HG03521 (cell line): Measurements from ENCODE around the gene GAL3ST3.
"Not testable (repeated sequence)": the region's sequence is repeated elsewhere in the genome, so short reads cannot be mapped to it uniquely, and the experiment has no call there.

Experiments
- ATAC-seq: cut with Tn5 transposase; IDR thresholded peaks from one replicate; pipeline ENCODE4 v1.9.1; 2021; ENCODE audit warnings: mild to moderate bottlenecking, moderate library complexity; ENCODE audit not compliant: unreplicated experiment

Gene GAL3ST3, protein sequence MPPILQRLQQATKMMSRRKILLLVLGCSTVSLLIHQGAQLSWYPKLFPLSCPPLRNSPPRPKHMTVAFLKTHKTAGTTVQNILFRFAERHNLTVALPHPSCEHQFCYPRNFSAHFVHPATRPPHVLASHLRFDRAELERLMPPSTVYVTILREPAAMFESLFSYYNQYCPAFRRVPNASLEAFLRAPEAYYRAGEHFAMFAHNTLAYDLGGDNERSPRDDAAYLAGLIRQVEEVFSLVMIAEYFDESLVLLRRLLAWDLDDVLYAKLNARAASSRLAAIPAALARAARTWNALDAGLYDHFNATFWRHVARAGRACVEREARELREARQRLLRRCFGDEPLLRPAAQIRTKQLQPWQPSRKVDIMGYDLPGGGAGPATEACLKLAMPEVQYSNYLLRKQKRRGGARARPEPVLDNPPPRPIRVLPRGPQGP

DNA sequence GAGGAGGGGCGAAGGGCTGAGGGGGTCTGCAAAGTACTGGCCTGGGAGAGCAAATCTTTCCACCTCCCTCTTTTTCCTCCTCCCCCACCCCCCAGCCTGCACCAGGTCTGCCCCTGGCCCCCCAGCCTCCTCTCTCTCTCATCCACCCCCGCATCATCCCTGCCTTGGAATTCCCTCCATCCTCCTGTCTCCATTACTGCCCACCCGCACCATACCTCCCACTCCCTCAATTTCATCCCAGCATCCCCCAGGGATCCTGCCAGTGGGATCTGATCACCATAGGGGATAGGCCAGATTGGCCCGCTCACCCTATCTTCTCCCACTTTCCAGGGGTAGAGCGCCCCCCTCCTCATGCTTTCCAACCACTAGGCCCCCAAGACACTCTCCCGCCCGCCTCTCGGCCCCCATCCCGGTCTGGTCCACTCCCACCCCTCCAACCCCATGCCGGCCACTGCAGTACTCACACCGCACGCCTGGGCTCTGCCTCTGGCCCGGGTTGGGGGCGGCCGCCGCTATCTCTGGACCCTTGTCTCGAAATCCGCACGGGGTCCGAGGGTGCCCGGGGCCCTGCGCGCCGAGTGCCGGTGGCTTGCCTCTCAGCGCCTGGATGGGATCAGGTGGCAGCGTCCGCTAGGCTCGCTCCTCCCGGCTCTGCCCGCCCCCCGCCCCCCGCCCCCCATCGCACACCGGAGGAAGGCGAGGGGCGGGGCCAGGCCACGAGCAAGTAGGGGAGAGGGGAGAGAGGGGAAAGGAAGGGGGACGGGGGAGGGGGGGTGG is at the start of gene GAL3ST3:
Gene GAL3ST3, minus strand, starts transcription at position 615 of the 777 bp plus-strand sequence. CDS start 3,746 bp downstream, outside the sequence.
- no peak for ATAC-seq

DNA sequence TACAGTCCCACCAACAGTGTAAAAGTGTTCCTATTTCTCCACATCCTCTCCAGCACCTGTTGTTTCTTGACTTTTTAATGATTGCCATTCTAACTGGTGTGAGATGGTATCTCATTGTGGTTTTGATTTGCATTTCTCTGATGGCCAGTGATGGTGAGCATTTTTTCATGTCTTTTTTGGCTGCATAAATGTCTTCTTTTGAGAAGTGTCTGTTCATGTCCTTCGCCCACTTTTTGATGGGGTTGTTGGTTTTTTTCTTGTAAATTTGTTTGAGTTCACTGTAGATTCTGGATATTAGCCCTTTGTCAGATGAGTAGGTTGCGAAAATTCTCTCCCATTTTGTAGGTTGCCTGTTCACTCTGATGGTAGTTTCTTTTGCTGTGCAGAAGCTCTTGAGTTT is 43.2 kb upstream of the GAL3ST3 start:
- not testable (repeated sequence) for ATAC-seq

DNA sequence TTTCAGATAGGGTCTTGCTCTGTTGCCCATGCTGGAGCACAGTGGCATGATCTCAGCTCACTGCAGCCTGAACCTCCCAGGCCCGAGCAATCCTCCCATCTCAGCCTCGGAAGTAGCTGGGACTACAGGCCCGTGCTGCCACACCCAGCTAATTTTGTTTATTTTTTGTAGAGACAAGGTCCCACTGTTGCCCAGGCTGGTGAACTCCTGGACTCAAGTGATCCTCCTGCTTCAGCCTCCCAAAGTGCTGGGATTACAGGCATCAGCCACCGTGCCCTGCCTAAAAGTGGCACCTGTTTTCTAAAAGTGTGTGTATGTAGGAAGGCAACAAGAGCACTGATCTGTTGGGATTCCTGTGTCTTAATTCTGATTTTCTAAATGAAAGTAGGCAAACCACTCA is 41.3 kb upstream of the GAL3ST3 start:
- no peak for ATAC-seq

DNA sequence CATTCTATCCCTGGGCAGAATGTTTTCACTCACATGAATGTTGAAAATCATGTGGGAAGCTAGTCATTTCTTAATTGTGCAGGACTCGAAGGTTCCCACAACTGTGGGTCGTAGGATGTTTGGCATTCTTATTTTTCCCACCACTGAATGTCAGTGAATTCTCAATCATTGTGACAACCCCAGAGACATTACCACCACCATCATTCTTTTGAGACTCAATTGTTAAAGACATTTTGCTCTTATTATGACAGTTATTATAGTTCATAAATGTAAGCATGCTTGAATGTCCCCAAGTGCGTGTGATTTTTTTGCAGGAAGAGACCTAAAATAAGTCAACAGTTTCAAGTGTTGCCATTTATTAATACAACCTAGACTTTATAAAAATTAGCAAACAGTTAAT is 40.1 kb upstream of the GAL3ST3 start:
- ATAC-seq = no peak

DNA sequence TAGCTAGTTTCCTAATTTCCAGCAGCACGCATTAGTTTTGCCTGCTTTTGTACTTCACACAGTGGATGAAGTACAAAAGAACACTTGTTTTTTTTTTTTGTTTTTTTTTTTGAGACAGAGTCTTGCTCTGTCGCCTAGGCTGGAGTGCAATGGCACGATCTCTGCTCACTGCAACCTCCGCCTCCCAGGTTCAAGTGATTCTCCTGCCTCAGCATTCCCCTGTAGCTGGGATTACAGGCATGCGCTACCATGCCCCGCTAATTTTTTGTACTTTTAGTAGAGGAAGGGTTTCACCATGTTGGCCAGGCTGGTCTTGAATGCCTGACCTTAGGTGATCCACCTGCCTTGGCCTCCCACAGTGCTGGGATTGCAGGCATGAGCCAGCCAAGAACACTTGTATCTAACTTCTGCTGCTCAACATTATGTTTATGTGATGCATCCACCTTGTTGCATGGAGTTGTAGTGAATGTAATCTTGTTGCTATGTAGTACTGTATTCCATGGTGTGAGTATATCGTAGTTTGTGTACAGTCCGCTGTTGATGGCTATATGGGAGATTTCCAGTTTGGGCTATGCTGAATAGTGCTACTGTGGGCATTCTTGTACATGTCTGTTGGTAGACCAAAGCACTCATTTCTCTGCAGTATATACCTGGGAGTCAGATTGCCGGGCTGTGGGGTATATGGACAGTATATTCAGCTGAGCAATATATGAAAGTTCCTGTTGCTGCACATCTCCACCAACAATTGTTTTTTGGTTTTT is 38.4 kb upstream of the GAL3ST3 start:
- no peak for ATAC-seq

DNA sequence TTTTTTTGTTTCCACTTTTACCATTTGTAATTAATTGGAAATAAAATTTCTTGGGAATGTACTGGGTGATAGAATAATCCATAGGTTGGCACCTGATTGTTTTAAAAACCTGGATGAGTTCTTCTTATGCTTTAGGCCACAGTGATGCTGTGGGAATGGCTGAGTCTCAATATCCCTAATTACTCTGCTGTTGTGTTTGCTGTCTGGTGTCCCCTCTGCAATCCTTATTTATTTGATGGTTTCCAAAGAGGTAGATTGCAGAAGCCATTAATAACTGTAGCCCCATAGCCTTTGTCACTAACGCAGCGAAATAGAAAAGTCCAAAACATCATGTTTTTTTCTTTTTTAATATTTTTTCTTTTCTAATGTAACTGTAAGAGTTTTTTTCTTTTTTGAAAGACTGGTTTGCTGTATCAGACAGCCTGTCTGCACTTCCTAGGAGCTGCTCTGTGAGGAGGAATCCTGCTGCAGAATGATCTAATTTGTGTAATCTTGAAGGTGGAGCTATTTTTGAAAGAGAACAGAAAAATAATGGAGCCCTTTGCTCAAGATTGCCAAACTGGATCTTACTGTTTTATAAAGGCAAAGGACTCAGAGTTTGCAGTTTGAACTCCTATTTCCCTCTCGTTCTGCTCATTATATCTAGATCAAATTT is 36.0 kb upstream of the GAL3ST3 start:
- ATAC-seq = no peak

DNA sequence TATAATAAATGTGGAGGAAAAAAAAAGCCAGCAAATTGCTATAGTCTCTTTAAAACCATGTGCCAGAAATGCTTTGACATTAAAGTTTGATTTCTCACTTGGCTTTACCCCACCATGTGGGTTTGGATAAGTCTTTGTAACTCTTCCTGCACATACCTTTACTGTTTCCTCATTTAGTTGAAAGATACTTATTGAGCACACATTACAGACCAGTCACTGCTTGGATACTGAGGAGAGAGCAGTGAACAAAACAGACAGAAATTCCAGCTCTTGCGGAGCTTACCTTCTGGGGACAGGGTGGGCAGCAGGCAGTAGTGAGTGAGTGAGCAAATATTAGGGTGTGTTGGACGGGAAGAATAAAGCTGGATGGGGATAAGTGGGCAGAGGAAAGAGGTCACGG is 34.8 kb upstream of the GAL3ST3 start:
- ATAC-seq = no peak

DNA sequence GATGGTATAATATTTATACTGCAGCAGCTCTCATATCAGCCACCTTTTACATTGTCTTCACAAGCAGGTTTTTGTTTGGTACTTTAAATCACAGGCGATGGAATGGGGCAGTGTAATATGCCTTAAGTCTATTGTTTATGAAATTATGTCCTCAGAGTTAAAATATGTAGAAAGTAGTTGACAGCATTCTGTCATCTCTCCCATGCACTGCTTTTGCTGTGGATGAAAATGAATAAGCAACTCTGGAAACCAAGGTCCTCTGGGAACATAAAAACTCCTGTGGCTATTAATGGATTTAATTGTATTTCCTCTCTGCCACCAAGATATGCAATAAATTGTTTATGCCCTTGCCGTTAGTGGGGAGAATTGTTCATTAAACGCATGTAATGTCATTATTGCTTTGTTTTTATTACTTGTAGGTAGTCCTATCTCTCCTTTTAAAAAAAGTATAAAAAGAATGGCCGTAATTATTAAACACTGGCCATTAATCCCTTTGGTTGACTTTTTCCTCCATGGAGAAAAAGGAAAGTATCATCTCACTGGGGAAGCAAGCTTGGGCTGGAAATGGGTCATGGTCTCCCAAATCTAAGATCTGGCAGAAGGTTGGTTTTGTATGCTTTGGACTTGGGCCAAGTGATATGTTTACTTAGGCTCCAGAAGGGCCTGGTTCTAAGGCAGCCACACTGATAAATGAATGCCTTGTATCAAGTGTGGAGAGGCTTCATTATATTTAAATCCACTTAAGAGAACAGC is 34.2 kb upstream of the GAL3ST3 start:
- no peak for ATAC-seq

DNA sequence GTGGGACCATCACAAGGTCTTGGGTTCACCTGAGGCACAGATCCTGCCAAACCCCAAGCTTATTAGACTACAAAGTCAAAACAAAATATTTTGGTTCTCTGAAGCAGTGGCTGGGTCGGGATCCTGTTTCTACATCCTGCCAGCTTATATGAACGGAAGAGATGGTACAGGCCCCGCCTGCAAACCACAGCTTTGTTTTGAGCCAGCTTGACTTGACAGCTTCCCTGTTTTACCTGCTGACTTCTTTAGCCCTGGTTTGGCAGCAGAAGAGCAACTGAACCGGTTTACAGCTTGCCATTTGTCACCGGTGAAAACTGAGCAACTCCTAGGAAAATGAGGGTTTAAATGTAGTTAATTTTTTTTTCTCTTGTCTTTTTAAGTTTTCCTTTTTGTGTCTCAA is 32.5 kb upstream of the GAL3ST3 start:
- peak; percentile 64 for ATAC-seq

DNA sequence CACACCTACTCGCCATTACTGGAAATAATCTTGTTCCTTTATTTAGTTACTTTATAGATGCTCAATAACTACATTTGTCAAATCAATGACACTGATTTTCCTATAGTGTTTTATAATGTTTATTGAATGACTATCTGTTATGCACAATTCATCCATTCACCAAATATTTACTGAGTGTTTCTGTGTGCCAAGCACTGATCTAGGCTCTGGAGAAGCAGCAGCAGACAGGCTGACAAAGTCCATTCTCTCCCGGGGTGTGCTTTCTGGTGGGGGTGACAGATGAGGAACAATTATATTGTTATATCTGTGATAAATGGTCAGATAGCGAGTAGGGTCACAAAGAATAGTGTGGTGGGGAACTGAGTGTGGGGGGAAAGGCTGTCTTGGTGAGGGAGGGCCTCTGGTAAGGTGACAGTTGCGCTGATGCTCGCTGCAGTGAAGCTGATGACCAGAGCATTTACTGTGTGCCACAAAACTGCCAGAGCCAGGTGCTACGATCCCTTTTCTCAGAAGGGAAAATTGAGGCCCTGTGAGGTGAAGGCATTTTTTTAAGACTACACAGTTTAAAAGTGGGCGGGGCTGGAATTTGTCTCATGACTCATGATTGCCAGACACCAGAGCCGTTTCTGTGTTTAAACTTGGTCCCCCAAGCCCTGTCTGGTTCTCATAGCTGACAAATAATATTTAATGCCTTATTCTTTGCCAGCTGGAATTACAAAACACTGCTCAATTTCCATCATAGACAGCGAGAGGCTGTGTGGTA is 31.3 kb upstream of the GAL3ST3 start:
- ATAC-seq = no peak

DNA sequence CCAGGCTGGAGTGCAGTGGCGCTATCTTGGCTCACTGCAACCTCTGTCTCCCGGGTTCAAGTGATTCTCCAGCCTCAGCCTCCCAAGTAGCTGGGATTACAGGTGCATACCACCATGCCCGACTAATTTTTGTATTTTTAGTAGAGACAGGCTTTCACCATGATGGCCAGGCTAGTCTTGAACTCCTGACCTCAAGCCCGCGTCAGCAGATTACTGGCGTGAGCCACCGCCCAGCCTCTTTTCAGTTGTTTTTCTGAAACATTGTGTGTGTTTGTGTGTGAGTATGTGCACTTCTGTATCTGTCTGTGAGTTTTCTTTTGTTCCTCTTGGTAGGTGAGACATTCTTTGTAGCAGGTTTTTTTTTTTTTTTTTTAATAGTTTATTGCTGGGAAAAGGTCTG is 30.0 kb upstream of the GAL3ST3 start:
- not testable (repeated sequence) for ATAC-seq

DNA sequence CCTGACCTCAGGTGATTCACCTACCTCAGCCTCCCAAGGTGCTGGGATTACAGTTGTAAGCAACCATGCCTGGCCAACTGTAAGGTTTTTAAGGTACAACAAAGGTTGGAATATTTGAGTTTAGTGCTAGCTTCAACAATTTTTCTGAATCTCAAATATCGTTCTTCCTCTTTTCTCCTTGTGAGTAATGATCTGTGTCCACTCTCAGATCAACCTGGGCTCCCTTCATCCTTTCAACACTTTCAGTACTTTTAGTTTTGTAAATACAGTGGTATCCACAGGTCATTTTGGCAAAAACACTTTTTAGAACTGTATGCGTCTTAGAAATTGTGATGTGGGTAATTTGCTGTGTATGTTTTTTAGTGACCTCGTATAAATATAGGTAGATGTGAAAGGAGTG is 29.0 kb upstream of the GAL3ST3 start:
- ATAC-seq = no peak

DNA sequence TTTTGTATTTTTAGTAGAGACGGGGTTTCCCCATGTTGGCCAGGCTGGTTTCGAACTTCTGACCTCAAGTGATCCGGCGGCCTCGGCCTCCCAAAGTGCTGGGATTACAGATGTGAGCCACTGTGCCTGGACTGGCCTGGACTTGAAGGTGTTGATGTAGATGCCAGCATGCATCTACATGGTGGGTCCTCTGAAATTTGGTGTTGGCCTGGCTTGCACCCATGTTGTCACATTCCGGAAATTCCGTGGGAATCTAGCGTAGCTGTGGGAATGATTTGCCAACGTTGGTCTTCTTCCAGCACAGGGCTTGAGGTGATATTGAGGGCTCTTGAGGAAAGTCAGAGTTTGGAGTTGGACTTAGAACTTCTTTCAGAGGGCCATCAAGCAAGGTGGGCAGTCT is 27.6 kb upstream of the GAL3ST3 start:
- no peak for ATAC-seq

DNA sequence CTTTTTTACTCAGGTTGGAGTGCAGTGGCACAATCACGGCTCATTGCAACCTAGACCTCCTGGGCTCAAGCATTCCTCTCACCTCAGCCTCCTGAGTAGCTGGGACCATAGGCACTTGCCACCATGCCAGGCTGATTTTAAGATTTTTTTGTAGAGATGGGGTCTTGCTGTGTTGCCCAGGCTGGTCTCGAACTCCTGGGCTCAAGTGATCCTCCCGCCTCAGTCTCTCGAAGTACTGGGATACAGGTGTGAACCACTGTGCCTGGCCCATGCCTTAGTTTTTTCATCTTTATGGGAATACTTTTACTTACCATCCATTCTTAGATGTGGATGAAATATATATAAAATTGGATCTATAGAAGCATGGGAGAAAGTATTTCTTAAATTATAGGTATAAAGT is 26.3 kb upstream of the GAL3ST3 start:
- no peak for ATAC-seq

DNA sequence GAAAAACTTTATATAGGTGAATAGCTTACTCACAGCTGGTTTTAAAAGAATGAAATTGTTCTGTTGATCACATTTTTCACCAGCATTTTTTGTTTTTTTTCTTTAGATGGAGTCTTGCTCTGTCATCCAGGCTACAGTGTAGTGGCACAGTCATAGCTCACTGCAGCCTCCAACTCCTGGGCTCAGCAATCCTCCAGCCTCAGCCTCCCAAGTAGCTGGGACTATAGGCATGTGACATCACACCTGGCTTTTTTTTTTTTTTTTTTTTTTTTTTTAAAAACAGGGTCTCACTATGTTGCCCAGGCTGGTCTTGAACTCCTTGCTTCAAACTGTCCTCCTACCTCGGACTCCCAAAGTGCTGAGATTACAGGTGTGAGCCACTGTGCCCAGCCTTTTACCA is 24.7 kb upstream of the GAL3ST3 start:
- no peak for ATAC-seq

DNA sequence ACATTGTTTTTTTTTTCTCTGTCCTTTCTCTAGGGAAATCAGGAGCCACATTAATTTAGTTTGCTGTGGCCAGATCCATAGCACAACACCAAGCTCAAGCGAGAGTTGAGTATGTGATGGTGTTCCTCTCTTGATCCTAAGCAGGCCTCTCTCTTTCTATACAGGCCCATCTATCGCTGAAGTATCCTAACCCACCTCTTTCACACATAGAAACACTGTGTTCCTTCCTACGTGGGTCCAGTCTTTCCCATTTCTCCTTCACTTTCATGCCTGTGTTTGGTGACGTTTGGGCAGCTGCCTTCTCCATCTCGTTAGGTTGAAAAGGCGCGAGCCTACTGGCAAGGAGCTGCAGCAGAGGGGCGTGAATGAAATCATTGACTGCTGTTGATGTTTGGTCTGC is 23.6 kb upstream of the GAL3ST3 start:
- no peak for ATAC-seq

DNA sequence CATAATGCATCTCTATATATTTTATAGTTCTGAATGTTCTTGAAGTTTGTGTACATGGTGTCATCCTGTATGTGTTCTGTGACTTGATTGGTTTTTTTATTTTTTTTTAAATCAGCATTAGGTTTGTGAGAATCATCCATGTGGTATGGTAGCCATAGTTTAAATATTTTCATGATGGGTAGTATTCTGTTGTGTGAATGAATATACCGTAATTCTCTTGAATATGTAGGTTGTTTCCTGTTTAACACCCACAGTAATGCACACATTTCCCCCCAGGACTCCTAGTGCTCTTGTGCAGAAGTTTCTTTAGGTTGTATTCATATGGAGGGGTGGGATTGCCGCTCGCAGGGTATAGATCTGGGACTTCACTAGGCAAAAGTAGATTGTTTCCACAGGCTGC is 23.1 kb upstream of the GAL3ST3 start:
- no peak for ATAC-seq

DNA sequence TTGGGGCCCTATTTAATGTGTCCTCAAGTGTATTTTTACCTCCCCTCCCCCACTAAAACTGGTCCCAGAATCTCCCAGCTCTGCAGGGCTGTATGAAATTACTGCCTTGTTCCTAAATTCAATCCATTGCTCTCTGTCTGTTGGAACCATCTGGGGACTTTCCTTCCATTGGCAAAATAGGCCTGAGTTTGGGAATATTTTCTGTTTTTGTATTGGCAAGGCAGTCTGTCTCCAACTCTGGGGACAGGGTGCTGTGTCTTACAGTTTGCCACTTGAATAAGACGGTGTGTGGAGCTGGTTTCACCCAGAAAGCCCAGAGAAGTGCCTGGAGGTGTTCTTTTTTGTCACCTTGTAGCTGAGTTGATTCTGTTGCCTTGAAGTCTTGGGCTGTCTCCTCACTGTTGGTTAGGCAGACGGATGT is 22.4 kb upstream of the GAL3ST3 start:
- ATAC-seq = no peak

DNA sequence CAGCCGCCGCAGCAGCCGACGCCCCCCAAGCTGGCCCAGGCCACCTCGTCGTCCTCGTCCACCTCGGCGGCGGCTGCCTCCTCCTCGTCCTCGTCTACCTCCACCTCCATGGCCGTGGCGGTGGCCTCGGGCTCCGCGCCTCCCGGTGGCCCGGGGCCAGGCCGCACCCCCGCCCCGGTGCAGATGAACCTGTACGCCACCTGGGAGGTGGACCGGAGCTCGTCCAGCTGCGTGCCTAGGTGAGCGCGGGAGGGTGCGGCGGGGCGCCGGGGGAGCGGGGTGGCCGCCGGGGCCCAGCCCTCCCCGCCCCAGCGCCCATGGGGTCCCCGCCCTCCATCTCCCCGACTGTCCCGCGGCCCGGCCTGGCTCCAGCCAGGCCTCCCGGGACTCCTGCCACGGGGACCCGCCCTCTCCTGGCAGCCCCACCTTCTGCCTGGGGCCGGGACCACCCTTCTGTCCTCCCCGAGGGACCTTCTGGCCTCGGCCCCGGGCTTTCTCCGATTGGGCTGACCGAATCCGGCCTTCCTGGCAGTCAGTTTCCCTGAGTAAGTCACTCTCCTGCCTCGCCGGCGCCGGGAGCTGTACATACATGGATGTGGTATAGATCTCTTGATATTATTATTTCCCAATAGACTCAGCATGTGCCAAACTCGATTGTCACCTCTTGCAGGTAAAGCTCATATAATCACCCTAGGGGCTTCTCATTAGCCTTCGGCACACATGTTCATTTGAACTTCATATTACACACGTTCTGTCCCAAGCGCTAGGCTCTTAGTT is 21.8 kb upstream of the GAL3ST3 start:
- peak; percentile 16 for ATAC-seq
